DOHH2 (cell line): ENCODE data around the gene SPATA13.

Source experiments
- EZH2phosphoT487 ChIP-seq: fragments of 200-600 bp; sonication (generic); IDR thresholded peaks from 2 replicates; pipeline ENCODE4 v1.6.1; 2017; ENCODE audit warnings: borderline replicate concordance, mild to moderate bottlenecking, antibody characterized with exemption, low read length, moderate library complexity, mixed read lengths
- TF ChIP-seq, protein P1 (sequence below): fragments of 200-600 bp; sonication (generic); IDR thresholded peaks from one replicate; pipeline ENCODE4 v1.5.1; 2014; ENCODE audit warnings: antibody characterized with exemption, mild to moderate bottlenecking, low read depth, low read length; ENCODE audit not compliant: poor library complexity, severe bottlenecking

DNA sequence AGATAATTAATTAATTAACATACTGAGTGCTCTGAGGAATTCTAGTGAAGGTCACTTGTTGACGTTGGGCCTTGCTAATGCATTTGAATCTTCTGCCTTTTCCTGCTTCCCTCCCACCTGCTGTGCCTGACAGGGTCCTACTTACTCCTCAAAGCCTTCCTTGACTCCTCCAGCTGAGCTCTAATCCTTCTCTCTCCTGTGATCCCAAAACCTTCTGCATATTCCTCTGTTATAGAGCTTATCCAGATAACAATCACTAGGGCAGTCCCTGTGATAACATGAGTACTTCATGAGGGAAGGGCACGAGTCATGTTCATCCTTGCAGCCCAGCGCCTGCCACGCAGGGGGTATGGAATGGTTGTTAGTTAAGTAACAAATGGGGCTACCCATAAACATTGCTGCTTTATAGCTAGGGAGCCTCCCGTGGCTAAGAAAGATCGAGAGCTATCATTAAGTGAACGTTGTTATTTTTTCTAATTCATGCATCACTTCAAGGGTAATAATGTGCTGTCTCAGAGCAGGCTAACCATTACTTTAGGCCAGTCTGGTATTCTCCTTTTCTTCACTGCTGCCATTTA, 19.1 kb upstream of the SPATA13 start:
- TF ChIP-seq, protein P1, sequence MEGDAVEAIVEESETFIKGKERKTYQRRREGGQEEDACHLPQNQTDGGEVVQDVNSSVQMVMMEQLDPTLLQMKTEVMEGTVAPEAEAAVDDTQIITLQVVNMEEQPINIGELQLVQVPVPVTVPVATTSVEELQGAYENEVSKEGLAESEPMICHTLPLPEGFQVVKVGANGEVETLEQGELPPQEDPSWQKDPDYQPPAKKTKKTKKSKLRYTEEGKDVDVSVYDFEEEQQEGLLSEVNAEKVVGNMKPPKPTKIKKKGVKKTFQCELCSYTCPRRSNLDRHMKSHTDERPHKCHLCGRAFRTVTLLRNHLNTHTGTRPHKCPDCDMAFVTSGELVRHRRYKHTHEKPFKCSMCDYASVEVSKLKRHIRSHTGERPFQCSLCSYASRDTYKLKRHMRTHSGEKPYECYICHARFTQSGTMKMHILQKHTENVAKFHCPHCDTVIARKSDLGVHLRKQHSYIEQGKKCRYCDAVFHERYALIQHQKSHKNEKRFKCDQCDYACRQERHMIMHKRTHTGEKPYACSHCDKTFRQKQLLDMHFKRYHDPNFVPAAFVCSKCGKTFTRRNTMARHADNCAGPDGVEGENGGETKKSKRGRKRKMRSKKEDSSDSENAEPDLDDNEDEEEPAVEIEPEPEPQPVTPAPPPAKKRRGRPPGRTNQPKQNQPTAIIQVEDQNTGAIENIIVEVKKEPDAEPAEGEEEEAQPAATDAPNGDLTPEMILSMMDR: no peak
- TF ChIP-seq EZH2phosphoT487: no peak
